Hepatocyte (in vitro differentiated cells): ENCODE data around the gene SOCS4. TPM values are rescaled to one million over a fixed set of nuclear protein-coding genes. Genes with fewer than 3 reads are reported as not detected.

Experiments used
- DNase-seq: peaks from one replicate; pipeline ENCODE4 v3.0.0-alpha.2; 2016; ENCODE audit warnings: low spot score
- H2AFZ ChIP-seq: fragments of 200-600 bp; sonication (generic); 2 replicates; pipeline ENCODE4 v1.6.0; 2016; ENCODE audit warnings: antibody characterized with exemption, mild to moderate bottlenecking
- H3K27ac ChIP-seq: fragments of 200-600 bp; sonication (generic); 2 replicates; pipeline ENCODE4 v1.5.1; 2016; ENCODE audit warnings: mild to moderate bottlenecking
- H3K27me3 ChIP-seq: fragments of 200-600 bp; sonication (generic); 2 replicates; pipeline ENCODE4 v1.6.1; 2016
- H3K36me3 ChIP-seq: fragments of 200-600 bp; sonication (generic); replicated peaks from 2 replicates; pipeline ENCODE4 v1.5.1; 2016; ENCODE audit warnings: low read depth; ENCODE audit not compliant: insufficient read depth
- H3K4me1 ChIP-seq: fragments of 200-600 bp; sonication (generic); 2 replicates; pipeline ENCODE4 v1.5.1; 2016; ENCODE audit warnings: mild to moderate bottlenecking, moderate library complexity; ENCODE audit not compliant: insufficient read depth
- H3K4me2 ChIP-seq: fragments of 200-600 bp; sonication (generic); 2 replicates; pipeline ENCODE4 v1.6.0; 2016
- H3K4me3 ChIP-seq: fragments of 200-600 bp; sonication (generic); 2 replicates; pipeline ENCODE4 v1.5.1; 2016; ENCODE audit warnings: mild to moderate bottlenecking
- H3K79me2 ChIP-seq: fragments of 200-600 bp; sonication (generic); 2 replicates; pipeline ENCODE4 v1.6.0; 2017; ENCODE audit warnings: mild to moderate bottlenecking
- H3K9me2 ChIP-seq: fragments of 200-600 bp; sonication (generic); replicated peaks from 2 replicates; pipeline ENCODE4 v1.6.0; 2017; ENCODE audit warnings: mild to moderate bottlenecking; ENCODE audit not compliant: insufficient read depth
- H3K9me3 ChIP-seq: fragments of 200-600 bp; sonication (generic); 2 replicates; pipeline ENCODE4 v1.5.1; 2016; ENCODE audit warnings: low read depth, mild to moderate bottlenecking
- H4K20me1 ChIP-seq: fragments of 200-600 bp; sonication (generic); 2 replicates; pipeline ENCODE4 v1.6.0; 2016; ENCODE audit warnings: mild to moderate bottlenecking; ENCODE audit not compliant: insufficient read depth, poor library complexity, severe bottlenecking
- EZH2 ChIP-seq: fragments of 200-600 bp; sonication (generic); IDR thresholded peaks from 2 replicates; pipeline ENCODE4 v1.6.1; 2016; ENCODE audit warnings: antibody characterized with exemption, mild to moderate bottlenecking, borderline replicate concordance
- EZH2phosphoT487 ChIP-seq: fragments of 200-600 bp; sonication (generic); IDR thresholded peaks from one replicate; pipeline ENCODE4 v1.6.1; 2018; ENCODE audit warnings: antibody characterized with exemption, mild to moderate bottlenecking, low read depth, moderate library complexity; ENCODE audit not compliant: unreplicated experiment, severe bottlenecking
- WGBS: methylation state at CpG from one replicate; pipeline ENCODE4 v1.1.6; 2016; ENCODE audit warnings: low lambda C conversion rate; ENCODE audit errors: missing lambda C conversion rate; 5-methylcytosine and 5-hydroxymethylcytosine counted together
- polyA plus RNA-seq: library from polyadenylated mRNA; unstranded; fragments of >200 nt; fragmentation: Nextera tagmentation; extraction: Ambion mirVana; gene quantifications from 2 replicates; pipeline ENCODE4 v1.2.1, GENCODE V29; 2016
- total RNA-seq: library from RNA; depleted of rRNA; stranded (reverse); fragments of >200 nt; gene quantifications from 2 replicates; pipeline ENCODE4 v1.2.3, GENCODE V29; 2014
- TF ChIP-seq, protein P1 (sequence below): fragments of 200-600 bp; sonication (generic); IDR thresholded peaks from 2 replicates; pipeline ENCODE4 v1.5.1; 2016; ENCODE audit warnings: antibody characterized with exemption, mild to moderate bottlenecking; ENCODE audit not compliant: poor library complexity

SOCS4 gene
- total and polyA plus RNA-seq, 2 experiments from 2014 or later = 4.1 to 18.8 TPM

DNA sequence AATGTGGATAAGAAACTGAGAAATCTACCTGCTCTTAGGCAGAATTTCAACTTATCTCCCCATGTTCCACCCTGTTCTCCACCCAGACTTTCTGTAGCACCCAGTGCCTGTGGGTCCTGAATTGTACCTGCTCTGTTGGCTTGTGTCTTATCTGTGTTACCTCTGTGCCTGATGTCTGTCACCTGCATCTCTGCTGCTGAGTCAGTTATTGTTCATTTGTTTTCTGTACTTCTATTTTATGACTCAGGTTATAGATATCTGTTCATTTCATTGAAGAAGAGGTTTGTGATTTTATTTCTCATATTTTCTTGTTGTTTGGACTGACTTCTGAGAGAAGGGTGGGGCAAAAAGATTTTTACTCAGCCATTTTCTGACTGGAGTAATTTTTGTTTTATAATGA is 11.7 kb downstream of the SOCS4 start:
- H3K4me2 ChIP-seq = no peak overlapping the region
- no peak overlapping the region for H2AFZ ChIP-seq
- H3K79me2 ChIP-seq = peaks cover 25% of the 10 kb centered on the region
- H3K9me3 ChIP-seq = no peaks in the 10 kb centered on the region
- no peaks in the 10 kb centered on the region for H3K36me3 ChIP-seq
- no peaks in the 10 kb centered on the region for H3K4me1 ChIP-seq
- no peak for DNase-seq
- TF ChIP-seq, protein P1, sequence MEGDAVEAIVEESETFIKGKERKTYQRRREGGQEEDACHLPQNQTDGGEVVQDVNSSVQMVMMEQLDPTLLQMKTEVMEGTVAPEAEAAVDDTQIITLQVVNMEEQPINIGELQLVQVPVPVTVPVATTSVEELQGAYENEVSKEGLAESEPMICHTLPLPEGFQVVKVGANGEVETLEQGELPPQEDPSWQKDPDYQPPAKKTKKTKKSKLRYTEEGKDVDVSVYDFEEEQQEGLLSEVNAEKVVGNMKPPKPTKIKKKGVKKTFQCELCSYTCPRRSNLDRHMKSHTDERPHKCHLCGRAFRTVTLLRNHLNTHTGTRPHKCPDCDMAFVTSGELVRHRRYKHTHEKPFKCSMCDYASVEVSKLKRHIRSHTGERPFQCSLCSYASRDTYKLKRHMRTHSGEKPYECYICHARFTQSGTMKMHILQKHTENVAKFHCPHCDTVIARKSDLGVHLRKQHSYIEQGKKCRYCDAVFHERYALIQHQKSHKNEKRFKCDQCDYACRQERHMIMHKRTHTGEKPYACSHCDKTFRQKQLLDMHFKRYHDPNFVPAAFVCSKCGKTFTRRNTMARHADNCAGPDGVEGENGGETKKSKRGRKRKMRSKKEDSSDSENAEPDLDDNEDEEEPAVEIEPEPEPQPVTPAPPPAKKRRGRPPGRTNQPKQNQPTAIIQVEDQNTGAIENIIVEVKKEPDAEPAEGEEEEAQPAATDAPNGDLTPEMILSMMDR = no peak
- no peak for TF ChIP-seq EZH2phosphoT487
- TF ChIP-seq EZH2 = no peak
- no peak overlapping the region for H3K4me3 ChIP-seq
- H3K9me2 ChIP-seq = no peaks in the 10 kb centered on the region
- H3K27ac ChIP-seq = no peak overlapping the region
- no peaks in the 10 kb centered on the region for H4K20me1 ChIP-seq
- no peaks in the 10 kb centered on the region for H3K27me3 ChIP-seq

DNA sequence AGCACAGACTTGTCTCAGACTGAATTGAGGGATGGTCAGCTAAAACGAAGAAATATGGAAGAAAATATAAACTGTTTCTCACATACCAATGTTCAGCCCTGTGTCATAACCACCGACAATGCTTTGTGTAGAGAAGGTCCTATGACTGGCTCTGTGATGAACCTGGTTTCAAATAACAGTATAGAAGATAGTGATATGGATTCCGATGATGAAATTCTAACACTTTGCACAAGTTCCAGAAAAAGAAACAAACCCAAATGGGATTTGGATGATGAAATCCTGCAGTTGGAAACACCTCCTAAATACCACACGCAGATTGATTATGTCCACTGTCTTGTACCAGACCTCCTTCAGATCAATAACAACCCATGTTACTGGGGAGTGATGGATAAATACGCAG is 16.5 kb downstream of the SOCS4 start:
- DNase-seq = no peak
- Histone ChIP-seq H2AFZ (no peak overlapping the region), H3K4me1 (no peaks in the 10 kb centered on the region), H3K9me3 (no peaks in the 10 kb centered on the region), H3K36me3 (no peaks in the 10 kb centered on the region), H3K4me2 (no peak overlapping the region), H4K20me1 (no peaks in the 10 kb centered on the region), H3K4me3 (no peak overlapping the region), H3K27ac (no peak overlapping the region), H3K79me2 (peaks cover 18% of the 10 kb centered on the region), H3K9me2 (no peaks in the 10 kb centered on the region), H3K27me3 (no peaks in the 10 kb centered on the region)
- no peak for TF ChIP-seq EZH2phosphoT487
- TF ChIP-seq, protein P1 = no peak
- TF ChIP-seq EZH2 = no peak
- 92% methylated on average over 5 of the region's 5 CpGs for WGBS

DNA sequence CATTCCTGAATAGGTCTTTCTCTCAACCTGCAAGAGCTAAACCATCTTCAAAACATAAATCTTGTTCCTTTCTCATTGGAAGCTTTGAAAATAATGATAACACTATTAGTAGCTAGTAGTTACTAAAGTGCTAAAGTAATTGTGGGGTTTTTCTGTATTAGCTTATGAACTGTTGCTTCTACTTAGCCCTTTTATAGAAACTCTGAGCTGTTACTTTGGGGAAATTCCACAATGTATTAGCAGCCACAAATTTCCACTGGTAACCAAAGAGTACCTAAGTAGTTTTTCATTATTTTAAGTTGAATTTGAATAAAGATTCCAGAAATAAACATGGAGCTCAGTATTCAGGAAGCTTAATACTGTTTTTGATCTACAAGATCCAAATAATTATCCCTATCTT is 18.1 kb downstream of the SOCS4 start:
- H3K9me2 ChIP-seq = no peaks in the 10 kb centered on the region
- H3K4me1 ChIP-seq = no peaks in the 10 kb centered on the region
- H3K4me3 ChIP-seq = no peak overlapping the region
- no peaks in the 10 kb centered on the region for H3K36me3 ChIP-seq
- no peak overlapping the region for H2AFZ ChIP-seq
- no peaks in the 10 kb centered on the region for H3K9me3 ChIP-seq
- H3K27ac ChIP-seq = no peak overlapping the region
- TF ChIP-seq EZH2 (no peak), EZH2phosphoT487 (no peak)
- TF ChIP-seq, protein P1 = no peak
- no peak overlapping the region for H3K4me2 ChIP-seq
- peaks cover 8% of the 10 kb centered on the region for H3K79me2 ChIP-seq
- H3K27me3 ChIP-seq = no peaks in the 10 kb centered on the region
- no peak for DNase-seq
- no peaks in the 10 kb centered on the region for H4K20me1 ChIP-seq

DNA sequence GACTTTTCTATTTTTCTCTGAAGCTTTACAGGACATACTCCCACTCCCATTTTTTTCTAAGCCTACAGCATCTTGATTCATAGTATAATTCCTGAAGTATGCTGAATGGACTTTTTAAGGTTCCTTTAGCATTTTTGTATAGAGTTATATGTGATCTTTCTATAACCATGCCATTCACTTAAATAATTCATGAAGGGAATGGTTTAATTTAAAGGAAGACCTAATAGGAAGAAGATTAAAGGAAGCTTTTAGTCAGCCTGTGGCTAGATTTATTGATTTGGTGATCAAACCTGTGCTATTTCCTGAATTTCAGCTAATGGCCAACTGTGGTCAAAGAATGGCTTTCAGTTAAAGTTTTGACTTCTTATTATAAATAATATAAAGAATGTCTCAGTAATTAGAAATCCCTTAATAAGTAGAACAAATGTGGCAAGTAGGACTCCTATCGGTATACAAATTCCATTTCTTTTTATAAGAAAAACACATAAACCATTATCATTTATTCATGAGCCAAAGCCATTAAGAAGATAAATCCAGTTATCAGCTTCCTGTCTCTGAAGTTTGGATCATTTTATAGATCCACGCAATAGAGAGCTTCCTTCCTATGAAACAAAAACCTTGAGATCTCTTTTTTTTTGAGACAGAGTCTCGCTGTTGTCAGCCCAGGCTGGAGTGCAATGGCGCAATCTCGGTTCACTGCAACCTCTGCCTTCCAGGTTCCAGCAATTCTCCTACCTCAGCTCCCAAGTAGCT is 20.4 kb downstream of the SOCS4 start:
- Histone ChIP-seq H3K4me3 (no peak overlapping the region), H3K9me3 (no peaks in the 10 kb centered on the region), H3K27me3 (no peaks in the 10 kb centered on the region), H3K79me2 (peaks cover 4% of the 10 kb centered on the region), H4K20me1 (no peaks in the 10 kb centered on the region), H3K4me1 (peaks cover 4% of the 10 kb centered on the region), H3K4me2 (no peak overlapping the region), H3K9me2 (no peaks in the 10 kb centered on the region), H3K36me3 (no peaks in the 10 kb centered on the region), H3K27ac (no peak overlapping the region), H2AFZ (no peak overlapping the region)
- WGBS = 90% methylated on average over 5 of the region's 5 CpGs
- no peak for DNase-seq
- TF ChIP-seq EZH2phosphoT487 (no peak), EZH2 (no peak)
- TF ChIP-seq, protein P1 = no peak
